Effector memory CD4-positive, alpha-beta T cell (primary cell): ENCODE measurements around the gene WDR47.
"Not testable (repeated sequence)": the region's sequence is repeated elsewhere in the genome, so short reads cannot be mapped to it uniquely, and the experiment has no call there.

ENCODE experiments used
- DNase-seq, 3 donors: peaks; one replicate each; pipeline ENCODE4 v3.0.0-alpha.2; 2020
- H3K27ac ChIP-seq: 2 replicates; pipeline ENCODE4 v1.7.0; 2013; ENCODE audit warnings: mild to moderate bottlenecking, low read length, moderate library complexity; ENCODE audit not compliant: insufficient read depth, poor library complexity, severe bottlenecking
- H3K27me3 ChIP-seq: replicated peaks from 2 replicates; pipeline ENCODE4 v1.7.0; 2013; ENCODE audit warnings: mild to moderate bottlenecking, low read length; ENCODE audit not compliant: insufficient read depth, control insufficient read depth, poor library complexity, severe bottlenecking
- H3K36me3 ChIP-seq: 2 replicates; pipeline ENCODE4 v1.7.0; 2013; ENCODE audit warnings: mild to moderate bottlenecking, low read length, moderate library complexity; ENCODE audit not compliant: control insufficient read depth, insufficient read depth
- H3K4me1 ChIP-seq: 2 replicates; pipeline ENCODE4 v1.7.0; 2013; ENCODE audit warnings: low read length, mild to moderate bottlenecking; ENCODE audit not compliant: control insufficient read depth, insufficient read depth, poor library complexity, severe bottlenecking
- H3K4me3 ChIP-seq: 2 replicates; pipeline ENCODE4 v1.7.0; 2013; ENCODE audit warnings: low read length, low read depth, mild to moderate bottlenecking; ENCODE audit not compliant: insufficient read depth, poor library complexity, severe bottlenecking
- H3K9me3 ChIP-seq: 2 replicates; pipeline ENCODE4 v1.7.0; 2013; ENCODE audit warnings: mild to moderate bottlenecking, low read length, moderate library complexity; ENCODE audit not compliant: control insufficient read depth

WDR47 gene

DNA sequence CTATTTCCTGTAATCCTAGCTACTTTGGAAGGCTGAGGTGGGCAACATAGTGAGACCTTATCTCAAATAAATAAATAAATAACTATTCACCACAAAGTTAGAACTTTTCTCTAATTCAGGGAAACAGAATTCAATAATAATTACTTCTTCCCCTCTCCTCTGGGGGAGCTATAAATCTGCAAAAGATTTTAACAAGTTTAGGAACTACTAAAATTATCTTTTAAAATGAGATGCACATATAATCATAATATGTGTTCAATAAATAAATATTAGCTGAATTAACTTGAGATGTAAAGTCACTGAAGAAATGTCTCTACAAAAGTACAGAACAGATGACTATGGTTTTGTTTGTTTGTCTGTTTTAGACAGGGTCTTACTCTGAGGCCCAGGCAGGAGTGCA, 14.1 kb downstream of the WDR47 start:
- Histone ChIP-seq H3K4me1 (no peaks in the 10 kb centered on the region), H3K27me3 (no peaks in the 10 kb centered on the region), H3K9me3 (no peaks in the 10 kb centered on the region), H3K4me3 (no peak overlapping the region), H3K36me3 (no peaks in the 10 kb centered on the region), H3K27ac (no peak overlapping the region)
- no peak for DNase-seq

- Histone ChIP-seq H3K9me3 (no peaks in the 10 kb centered on the region), H3K27me3 (no peaks in the 10 kb centered on the region)
These were observed 16.2 kb downstream of the WDR47 start for GRCh38 chr1:109025694-109026093.

GRCh38 chr1:109024646-109025045, 17.3 kb downstream of the WDR47 start:
- no peaks in the 10 kb centered on the region for H3K27me3 ChIP-seq
- H3K4me3 ChIP-seq = no peak overlapping the region
- H3K9me3 ChIP-seq = no peaks in the 10 kb centered on the region
- no peaks in the 10 kb centered on the region for H3K36me3 ChIP-seq
- no peak for DNase-seq
- no peak overlapping the region for H3K27ac ChIP-seq
- no peaks in the 10 kb centered on the region for H3K4me1 ChIP-seq

More at GRCh38 chr1:109025694-109026093, 16.2 kb downstream of the WDR47 start:
- H3K4me1 ChIP-seq = no peaks in the 10 kb centered on the region
- DNase-seq = no peak
- no peaks in the 10 kb centered on the region for H3K36me3 ChIP-seq
- H3K4me3 ChIP-seq = no peak overlapping the region
- H3K27ac ChIP-seq = no peak overlapping the region

GRCh38 chr1:109020693-109021257, 21.1 kb downstream of the WDR47 start:
- Histone ChIP-seq H3K4me3 (no peak overlapping the region), H3K4me1 (no peaks in the 10 kb centered on the region), H3K27ac (no peak overlapping the region), H3K9me3 (no peaks in the 10 kb centered on the region), H3K27me3 (no peaks in the 10 kb centered on the region), H3K36me3 (no peaks in the 10 kb centered on the region)
- DNase-seq = no peak

DNA sequence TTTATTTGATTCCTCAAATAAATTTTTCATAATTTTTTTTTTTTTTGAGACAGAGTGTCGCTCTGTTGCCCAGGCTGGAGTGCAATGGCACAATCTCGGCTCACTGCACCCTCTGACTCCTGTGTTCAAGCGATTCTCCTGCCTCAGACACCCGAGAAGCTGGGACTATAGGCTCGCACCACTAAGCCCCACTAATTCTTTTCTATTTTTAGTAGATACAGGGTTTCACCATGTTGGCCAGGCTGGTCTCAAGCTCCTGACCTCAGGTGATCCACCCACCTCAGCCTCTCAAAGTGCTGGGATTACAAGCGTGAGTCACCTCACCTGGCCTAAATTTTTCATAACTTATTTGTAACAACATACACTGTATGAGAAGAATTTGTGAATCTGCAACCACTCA, 24.2 kb downstream of the WDR47 start:
- H3K36me3 ChIP-seq, DNase-seq, H3K27ac ChIP-seq, H3K4me3 ChIP-seq, H3K4me1 ChIP-seq, H3K27me3 ChIP-seq, H3K9me3 ChIP-seq: not testable (repeated sequence)

- Histone ChIP-seq H3K4me3 (no peak overlapping the region), H3K36me3 (peaks cover 5% of the 10 kb centered on the region), H3K4me1 (no peaks in the 10 kb centered on the region), H3K27me3 (no peaks in the 10 kb centered on the region), H3K9me3 (no peaks in the 10 kb centered on the region), H3K27ac (no peak overlapping the region)
- DNase-seq = no peak
These were observed 24.8 kb downstream of the WDR47 start for GRCh38 chr1:109017134-109017533.

GRCh38 chr1:109011335-109011734, 30.6 kb downstream of the WDR47 start:
- no peak overlapping the region for H3K4me3 ChIP-seq
- H3K27me3 ChIP-seq = no peaks in the 10 kb centered on the region
- H3K9me3 ChIP-seq = no peaks in the 10 kb centered on the region
- peaks cover 16% of the 10 kb centered on the region for H3K36me3 ChIP-seq
- no peak overlapping the region for H3K27ac ChIP-seq
- no peaks in the 10 kb centered on the region for H3K4me1 ChIP-seq
- no peak for DNase-seq

DNA sequence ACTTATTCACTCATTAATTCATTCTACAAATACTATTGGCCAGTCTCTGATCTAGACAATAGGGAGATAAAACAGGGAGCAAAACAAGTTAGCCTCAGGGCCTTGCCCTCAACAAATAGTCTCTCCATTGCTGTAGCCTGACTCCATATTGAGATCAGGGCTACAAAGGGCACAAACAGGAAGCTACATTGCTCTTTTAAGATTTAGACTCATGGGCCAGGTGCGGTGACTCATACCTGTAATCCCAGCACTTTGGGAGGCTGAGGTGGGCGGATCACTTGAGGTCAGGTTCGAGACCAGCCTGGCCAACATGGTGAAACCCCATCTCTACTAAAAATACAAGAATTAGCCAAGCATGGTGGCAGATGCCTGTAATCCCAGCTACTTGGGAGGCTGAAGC, 45.3 kb downstream of the WDR47 start:
- peaks cover 23% of the 10 kb centered on the region for H3K36me3 ChIP-seq
- H3K9me3 ChIP-seq, H3K27ac ChIP-seq, H3K4me1 ChIP-seq, H3K27me3 ChIP-seq, DNase-seq, H3K4me3 ChIP-seq: not testable (repeated sequence)

DNA sequence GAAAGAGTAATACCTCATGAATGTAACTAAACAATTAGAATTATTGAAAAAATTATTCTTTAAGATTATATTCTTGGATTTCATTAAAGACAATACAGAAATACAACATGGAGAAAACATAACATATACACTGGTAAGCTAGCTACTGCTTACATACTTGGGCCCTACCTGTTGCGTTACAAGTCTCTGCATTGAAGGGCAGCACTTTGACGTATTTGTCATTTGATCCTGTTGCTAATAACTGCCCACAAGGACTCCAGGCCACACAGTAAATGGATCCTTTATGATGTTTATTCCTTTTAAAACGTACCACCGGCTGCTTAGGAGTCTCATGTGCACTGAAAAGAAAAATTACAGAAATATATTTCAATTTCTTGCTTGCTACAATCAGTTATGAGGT, 58.8 kb downstream of the WDR47 start:
- Histone ChIP-seq H3K27me3 (no peaks in the 10 kb centered on the region), H3K36me3 (peaks cover 13% of the 10 kb centered on the region), H3K27ac (no peak overlapping the region), H3K4me1 (no peaks in the 10 kb centered on the region), H3K4me3 (no peak overlapping the region), H3K9me3 (no peaks in the 10 kb centered on the region)
- no peak for DNase-seq

GRCh38 chr1:108976658-108977057, 65.2 kb downstream of the WDR47 start:
- DNase-seq = no peak
- Histone ChIP-seq H3K4me1 (no peaks in the 10 kb centered on the region), H3K4me3 (no peak overlapping the region), H3K9me3 (no peaks in the 10 kb centered on the region), H3K36me3 (peaks cover 7% of the 10 kb centered on the region), H3K27ac (no peak overlapping the region), H3K27me3 (no peaks in the 10 kb centered on the region)
